ENCODE measurements around the gene OAS2. TPM values are rescaled to one million over a fixed set of nuclear protein-coding genes. Genes with fewer than 3 reads are reported as not detected.

OAS2 gene
- total RNA-seq, 1 experiment from 2014 or later: 5.8 TPM

DNA sequence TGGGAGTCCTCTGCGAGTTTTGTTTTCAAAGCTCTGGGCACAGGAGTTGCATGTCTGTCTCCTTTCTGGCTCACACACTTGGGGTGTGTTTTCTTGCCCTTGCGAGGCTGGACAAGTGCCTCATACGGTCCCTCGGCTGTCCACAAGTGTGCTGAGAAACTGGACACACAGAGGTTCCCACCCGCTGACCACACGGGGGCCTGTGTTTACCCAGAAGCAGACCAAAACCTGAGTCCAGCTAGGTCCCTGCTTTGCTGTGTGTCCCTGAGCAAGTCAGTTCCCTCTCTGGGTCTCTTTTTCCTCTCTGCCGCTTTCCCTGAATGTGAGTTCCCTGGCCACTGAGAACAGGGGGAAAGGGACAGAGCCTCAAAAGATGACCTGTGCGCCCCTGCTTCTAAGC is 678 bp upstream of the OAS2 start:
- no peaks in the 10 kb centered on the region for H4K20me1 ChIP-seq (ENCODE audit: low read length)
- no peaks in the 10 kb centered on the region for H3K79me2 ChIP-seq (ENCODE audit: low read length)
- H3K9ac ChIP-seq (ENCODE audit: low read length): peak overlapping the region; percentile 21; the same call in 1 of the 2 replicates
- peak overlapping the region; percentile 82 for H3K4me2 ChIP-seq (ENCODE audit: low read length)
- H3F3A ChIP-seq (ENCODE audit: low read length, unreplicated experiment): no peaks in the 10 kb centered on the region
- no peaks in the 10 kb centered on the region for H3K36me3 ChIP-seq (ENCODE audit: low read depth, low read length)
- H3K4me3 ChIP-seq (ENCODE audit: low read length): peak overlapping the region; percentile 64
- intact Hi-C loops (cut with micrococcal nuclease): loop anchor here (1.0 to 5.0 kb wide), 3 partner anchors 15 to 77 kb away; partner anchors contain the start of gene OAS3
- H3K4me1 ChIP-seq (ENCODE audit: insufficient read depth, low read length): peaks cover 14% of the 10 kb centered on the region
- ChIA-PET CTCF (interaction anchor here (0.5 to 1.4 kb wide), 5 partner anchors 15 to 396 kb away, joined by 3 to 19 read pairs (median 3); partner anchors contain the start of gene OAS3), POLR2A (ENCODE audit: unreplicated experiment) (interaction anchor here (0.6 to 1.3 kb wide), 6 partner anchors 15 to 292 kb away, joined by 3 to 12 read pairs (median 4); partner anchors contain the start of gene OAS3)
- peak overlapping the region; percentile 93 for H2AFZ ChIP-seq (ENCODE audit: low read length)
- H3K27me3 ChIP-seq (ENCODE audit: low read length): no peaks in the 10 kb centered on the region
- H3K9me2 ChIP-seq (replicated peaks; ENCODE audit: low read length): no peaks in the 10 kb centered on the region
- no peaks in the 10 kb centered on the region for H3K9me3 ChIP-seq (ENCODE audit: low read length)
- no peak for TF ChIP-seq EZH2 (IDR thresholded peaks at IDR 0.05; ENCODE audit: low read length, unreplicated experiment)
- no peak for TF ChIP-seq CTCF (conservative IDR thresholded peaks at IDR 0.05; ENCODE audit: low read depth, low read length)
- no peak for TF ChIP-seq EZH2phosphoT487 (IDR thresholded peaks at IDR 0.05; ENCODE audit: borderline replicate concordance, low read length)
- DNase-seq: no peak
- no peak for ATAC-seq
- TSS peak; percentile 94 for BruUV-seq (replicated peaks)
- 0 out of 2 replicates have a peak overlapping the region, but pooled peaks have one; percentile 11 for H3K27ac ChIP-seq (ENCODE audit: low read length)

DNA sequence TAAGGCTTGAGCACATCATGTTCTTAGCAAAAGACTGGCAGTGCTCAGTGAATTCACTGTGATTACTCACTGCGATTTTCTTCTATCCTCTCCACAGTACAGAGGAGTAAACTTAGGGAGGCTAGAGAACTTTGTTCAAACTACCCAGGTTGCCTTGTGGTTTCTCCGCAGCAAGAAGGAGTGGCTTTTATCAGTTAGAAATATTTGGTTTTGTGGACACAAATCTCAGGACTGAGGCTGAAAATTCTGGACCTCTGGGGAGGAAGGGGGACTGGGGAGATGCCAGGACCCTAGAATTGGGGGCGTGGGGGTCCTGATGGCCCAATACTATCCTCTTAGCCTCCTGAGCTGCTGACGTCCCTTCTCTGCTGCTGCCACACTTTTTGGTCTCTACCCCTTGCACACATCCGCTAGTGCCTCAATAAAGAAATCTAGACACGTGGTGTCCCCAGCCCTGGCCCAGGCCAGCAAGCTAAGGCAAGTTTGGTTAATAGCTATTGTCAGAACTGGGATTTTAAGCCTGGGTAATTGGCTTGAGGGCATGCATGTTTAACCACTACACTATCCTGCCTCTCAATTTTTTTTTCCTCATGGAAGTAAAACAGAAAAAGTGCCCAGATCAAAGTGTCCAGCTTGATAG is 842 bp downstream of the OAS2 start:
- DNase-seq (peak; percentile 7), ATAC-seq (peak; percentile 26)
- ChIA-PET POLR2A (ENCODE audit: unreplicated experiment) (interaction anchor here (1.3 kb wide), 1 partner anchor 14 kb away, joined by 5 read pairs; no protein-coding TSS in a partner anchor), CTCF (no interaction called here)
- Histone ChIP-seq H3K79me2 (ENCODE audit: low read length) (no peaks in the 10 kb centered on the region), H2AFZ (ENCODE audit: low read length) (peak overlapping the region; percentile 93), H3K4me1 (ENCODE audit: insufficient read depth, low read length) (peaks cover 14% of the 10 kb centered on the region), H3K4me3 (ENCODE audit: low read length) (peak overlapping the region; percentile 64), H3K4me2 (ENCODE audit: low read length) (peak overlapping the region; percentile 82), H3K27ac (ENCODE audit: low read length) (no peak overlapping the region), H3K9me2 (replicated peaks; ENCODE audit: low read length) (no peaks in the 10 kb centered on the region), H3K9me3 (ENCODE audit: low read length) (no peaks in the 10 kb centered on the region), H3K27me3 (ENCODE audit: low read length) (no peaks in the 10 kb centered on the region), H3F3A (ENCODE audit: low read length, unreplicated experiment) (no peaks in the 10 kb centered on the region), H4K20me1 (ENCODE audit: low read length) (no peaks in the 10 kb centered on the region), H3K9ac (ENCODE audit: low read length) (peak overlapping the region; percentile 21; the same call in 1 of the 2 replicates), H3K36me3 (ENCODE audit: low read depth, low read length) (no peaks in the 10 kb centered on the region)
- no peak for TF ChIP-seq CTCF (conservative IDR thresholded peaks at IDR 0.05; ENCODE audit: low read depth, low read length)
- no peak for TF ChIP-seq EZH2phosphoT487 (IDR thresholded peaks at IDR 0.05; ENCODE audit: borderline replicate concordance, low read length)
- no peak for TF ChIP-seq EZH2 (IDR thresholded peaks at IDR 0.05; ENCODE audit: low read length, unreplicated experiment)
- intact Hi-C loops (cut with micrococcal nuclease): loop anchor here (2.0 to 5.0 kb wide), 2 partner anchors 14 to 42 kb away; partner anchors contain the start of gene OAS3
- no TSS peak for BruUV-seq (replicated peaks)
